Measurements from ENCODE around the gene INAFM1. TPM values are rescaled to one million over a fixed set of nuclear protein-coding genes. Genes with fewer than 3 reads are reported as not detected.

Gene INAFM1
- total RNA-seq, 1 donor from 2014 or later = 10.2 TPM

DNA sequence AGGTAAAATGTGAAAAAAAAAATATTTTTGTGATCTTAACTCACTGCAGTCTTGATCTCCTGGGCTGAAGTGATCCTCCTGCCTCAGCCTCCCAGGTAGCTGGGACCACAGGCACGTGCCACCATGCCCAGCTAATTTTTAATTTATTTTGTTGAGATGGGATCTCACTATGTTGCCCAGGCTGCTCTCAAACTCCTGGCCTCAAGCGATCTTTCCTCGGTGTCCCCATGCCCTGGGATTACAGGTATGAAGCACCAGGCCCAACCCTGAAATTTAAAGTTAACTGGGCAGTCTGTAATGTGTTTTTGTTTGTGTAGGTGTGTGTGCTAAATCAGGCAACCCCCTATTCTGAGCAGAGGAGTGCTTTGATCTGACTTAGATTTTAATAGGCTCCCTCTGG lies 31.6 kb downstream of the INAFM1 start:
- intact Hi-C loops (cut with micrococcal nuclease) = no loop called here

DNA sequence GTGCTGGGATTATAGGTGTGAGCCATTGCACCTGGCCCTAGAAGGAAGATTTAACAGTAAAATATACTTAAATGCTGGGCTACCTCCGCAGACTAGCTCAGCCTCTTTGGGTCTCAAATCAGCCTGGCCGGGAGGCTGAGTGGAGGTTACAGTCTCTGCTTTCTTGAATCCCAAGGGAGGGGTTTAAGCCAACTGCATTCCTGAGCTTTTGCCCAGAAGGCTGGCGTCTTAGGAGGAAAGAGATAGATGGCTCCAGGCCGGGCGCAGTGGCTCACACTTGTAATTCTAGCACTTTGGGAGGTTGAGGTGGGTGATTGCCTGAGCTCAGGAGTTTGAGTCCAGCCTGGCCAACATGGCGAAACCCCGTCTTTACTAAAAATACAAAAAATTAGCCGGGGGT lies 34.4 kb downstream of the INAFM1 start:
- intact Hi-C loops (cut with micrococcal nuclease) = no loop called here

DNA sequence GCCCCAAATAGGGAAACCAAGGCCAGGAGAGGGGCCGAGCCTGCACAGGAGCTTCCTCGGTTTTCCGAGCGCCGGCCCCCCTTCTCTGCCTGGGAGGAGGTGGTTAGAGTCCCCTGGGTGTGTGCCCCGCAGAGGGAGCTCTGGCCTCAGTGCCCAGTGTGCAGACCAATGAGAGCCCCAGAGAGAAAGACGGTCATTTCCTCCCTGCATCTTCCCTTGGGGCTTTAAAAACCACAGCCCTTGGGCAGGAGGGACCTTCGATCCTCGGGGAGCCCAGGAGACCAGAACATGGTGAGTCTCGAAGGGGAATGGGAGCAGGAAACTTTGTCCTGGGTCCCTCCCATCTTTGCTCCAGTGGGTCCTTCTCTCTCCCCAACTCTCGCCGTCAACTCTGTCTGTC lies 34.9 kb downstream of the INAFM1 start, which contains the start of gene C5AR1:
Gene C5AR1, plus strand, starts transcription at position 254 of the 400 bp plus-strand sequence. Its CDS starts 35 bp downstream, at position 289.
- intact Hi-C loops (cut with micrococcal nuclease) = no loop called here

DNA sequence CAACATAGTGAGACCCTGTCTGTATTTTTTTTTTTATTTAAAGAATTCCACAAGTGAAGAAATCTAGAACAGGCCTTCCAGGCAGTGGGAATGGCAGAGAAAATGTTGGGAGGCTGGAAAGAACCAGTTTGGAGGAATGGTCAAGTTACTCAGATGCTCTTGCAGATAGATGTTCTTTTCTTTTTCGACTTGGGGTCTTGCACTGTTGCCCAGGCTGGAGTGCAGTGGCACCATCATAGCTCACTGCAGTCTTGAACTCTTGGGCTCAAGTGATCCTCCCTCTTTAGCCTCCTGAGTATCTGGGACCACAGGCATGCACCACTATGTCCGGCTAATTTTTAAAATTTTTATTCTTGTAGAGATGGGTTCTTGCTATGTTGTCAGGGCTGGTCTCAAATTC lies 35.6 kb downstream of the INAFM1 start:
- intact Hi-C loops (cut with micrococcal nuclease) = no loop called here

DNA sequence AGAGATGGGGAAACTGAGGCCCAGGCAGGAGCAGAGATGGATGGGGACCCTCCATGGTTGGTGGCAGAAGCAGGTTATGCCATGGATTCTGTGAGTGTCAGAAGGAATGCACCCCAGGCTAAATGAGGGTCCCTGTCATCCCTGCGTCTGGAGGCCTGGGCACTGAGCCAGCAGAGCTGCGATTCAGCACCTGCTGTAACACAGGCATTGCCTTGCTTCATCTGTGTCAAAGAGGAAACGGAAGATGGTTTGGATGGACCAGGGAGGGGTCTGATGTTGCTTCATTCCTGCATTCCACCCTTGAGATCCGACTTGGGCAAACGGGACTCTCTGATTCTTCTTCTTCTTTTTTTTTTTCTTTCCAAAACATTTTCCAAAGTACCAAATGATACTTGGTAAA lies 36.1 kb downstream of the INAFM1 start:
- intact Hi-C loops (cut with micrococcal nuclease) = no loop called here

DNA sequence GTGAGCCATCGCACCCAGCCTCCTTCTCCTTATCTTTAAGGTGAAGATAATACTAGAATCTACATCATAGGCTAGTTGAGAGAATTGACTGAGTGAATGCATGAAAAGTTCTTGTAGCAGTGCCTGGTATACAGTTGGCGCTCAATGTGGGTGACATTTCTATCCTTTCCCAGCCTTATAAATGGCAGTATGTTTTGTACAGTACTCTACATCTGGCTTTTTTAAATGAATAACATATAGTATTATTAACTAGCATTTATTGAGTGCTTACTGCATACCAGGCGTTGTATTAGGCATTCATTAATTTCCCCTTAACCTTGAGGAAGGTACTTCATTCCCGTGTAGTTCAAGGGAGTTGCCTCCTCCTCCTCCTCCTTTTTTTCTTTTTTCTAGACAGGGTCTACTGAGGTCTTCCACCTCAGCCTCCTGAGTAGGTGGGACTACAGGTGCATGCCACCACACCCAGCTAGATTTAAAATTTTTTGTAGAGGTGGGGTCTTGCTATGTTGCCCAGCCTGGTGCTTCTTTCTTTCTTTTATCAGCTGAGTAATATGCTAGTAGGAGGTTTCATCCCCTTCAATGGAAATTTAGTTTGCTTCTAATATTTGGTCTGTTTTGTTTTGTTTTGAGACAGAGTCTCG lies 37.8 kb downstream of the INAFM1 start:
- intact Hi-C loops (cut with micrococcal nuclease) = no loop called here

DNA sequence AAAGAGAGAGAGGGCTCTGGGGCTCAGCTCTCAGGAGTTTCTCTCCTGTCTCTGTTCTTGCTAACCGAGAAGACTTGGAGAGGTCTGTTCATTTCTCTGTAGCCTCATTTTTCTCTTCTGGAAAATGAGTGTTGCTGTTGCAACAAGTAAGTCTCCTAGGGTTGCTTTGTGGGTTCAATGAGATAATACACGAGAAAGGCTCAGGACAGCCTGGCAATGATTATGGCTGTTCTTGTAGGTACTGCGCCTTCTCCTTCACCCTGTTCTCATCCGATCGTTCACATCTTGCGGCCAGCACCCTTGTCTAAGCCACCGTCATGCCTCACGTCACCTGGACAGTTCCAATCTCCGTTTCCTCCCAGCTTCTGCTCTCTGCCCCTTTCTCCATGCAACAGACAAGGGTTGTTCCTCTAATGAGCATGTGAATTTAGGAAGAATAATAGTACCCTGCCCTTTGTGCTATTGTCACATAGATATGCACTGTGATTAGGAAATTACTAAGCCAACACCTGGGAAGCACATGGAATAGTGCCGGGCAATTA lies 39.1 kb downstream of the INAFM1 start:
- intact Hi-C loops (cut with micrococcal nuclease) = no loop called here

DNA sequence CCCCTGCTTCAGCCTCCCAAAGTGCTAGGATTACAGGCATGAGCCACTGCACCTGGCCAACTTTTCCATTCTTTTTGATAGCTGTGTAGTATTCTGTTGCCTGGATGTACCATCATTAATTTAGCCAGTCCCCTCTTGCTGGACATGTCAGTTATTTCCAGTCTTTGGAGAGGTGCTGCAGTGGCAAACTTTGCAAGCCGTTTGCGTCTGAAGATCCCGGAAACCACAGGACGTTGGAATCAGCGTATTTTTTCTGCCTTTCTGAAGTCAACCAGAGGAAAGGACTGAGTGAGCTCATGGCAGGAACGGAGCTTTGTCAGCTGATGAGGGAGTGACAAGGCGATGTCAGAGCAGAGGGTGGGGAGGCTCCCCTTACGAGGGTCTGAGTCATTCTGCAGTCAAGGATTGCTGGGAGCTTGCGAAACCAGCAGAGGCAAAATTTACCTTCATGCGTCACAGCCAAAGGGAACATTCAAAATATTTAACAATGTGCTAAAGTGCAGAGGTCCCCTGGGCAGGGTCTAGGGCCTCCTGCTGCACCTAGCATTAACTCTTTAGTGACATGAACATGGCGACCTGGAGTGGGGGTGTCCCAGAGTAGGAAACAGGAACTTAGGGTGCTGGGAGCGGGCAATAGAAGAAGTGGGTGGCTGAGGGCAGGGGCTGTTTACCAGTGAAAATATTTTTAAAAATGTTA lies 40.6 kb downstream of the INAFM1 start:
- intact Hi-C loops (cut with micrococcal nuclease) = no loop called here

DNA sequence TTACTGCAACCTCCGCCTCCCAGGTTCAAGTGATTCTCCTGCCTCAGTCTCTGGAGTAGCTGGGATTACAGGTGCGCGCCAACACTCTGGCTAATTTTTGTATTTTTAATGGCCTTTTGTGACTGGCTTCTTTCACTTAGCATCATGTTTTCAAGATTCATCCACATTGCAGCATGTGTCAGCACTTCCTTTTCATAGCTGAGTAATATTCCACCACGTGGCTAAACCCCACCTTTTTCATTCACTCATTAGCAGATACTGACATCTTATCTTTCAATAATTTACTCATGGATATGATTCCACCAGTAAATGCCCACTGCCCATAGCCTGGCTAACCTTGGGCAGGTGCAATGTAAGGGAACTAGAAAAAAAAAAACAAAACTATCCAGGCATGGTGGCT lies 41.8 kb downstream of the INAFM1 start:
- intact Hi-C loops (cut with micrococcal nuclease) = no loop called here

DNA sequence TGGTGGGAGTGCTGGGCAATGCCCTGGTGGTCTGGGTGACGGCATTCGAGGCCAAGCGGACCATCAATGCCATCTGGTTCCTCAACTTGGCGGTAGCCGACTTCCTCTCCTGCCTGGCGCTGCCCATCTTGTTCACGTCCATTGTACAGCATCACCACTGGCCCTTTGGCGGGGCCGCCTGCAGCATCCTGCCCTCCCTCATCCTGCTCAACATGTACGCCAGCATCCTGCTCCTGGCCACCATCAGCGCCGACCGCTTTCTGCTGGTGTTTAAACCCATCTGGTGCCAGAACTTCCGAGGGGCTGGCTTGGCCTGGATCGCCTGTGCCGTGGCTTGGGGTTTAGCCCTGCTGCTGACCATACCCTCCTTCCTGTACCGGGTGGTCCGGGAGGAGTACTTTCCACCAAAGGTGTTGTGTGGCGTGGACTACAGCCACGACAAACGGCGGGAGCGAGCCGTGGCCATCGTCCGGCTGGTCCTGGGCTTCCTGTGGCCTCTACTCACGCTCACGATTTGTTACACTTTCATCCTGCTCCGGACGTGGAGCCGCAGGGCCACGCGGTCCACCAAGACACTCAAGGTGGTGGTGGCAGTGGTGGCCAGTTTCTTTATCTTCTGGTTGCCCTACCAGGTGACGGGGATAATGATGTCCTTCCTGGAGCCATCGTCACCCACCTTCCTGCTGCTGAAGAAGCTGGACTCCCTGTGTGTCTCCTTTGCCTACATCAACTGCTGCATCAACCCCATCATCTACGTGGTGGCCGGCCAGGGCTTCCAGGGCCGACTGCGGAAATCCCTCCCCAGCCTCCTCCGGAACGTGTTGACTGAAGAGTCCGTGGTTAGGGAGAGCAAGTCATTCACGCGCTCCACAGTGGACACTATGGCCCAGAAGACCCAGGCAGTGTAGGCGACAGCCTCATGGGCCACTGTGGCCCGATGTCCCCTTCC lies 45.5 kb downstream of the INAFM1 start:
- intact Hi-C loops (cut with micrococcal nuclease) = no loop called here

DNA sequence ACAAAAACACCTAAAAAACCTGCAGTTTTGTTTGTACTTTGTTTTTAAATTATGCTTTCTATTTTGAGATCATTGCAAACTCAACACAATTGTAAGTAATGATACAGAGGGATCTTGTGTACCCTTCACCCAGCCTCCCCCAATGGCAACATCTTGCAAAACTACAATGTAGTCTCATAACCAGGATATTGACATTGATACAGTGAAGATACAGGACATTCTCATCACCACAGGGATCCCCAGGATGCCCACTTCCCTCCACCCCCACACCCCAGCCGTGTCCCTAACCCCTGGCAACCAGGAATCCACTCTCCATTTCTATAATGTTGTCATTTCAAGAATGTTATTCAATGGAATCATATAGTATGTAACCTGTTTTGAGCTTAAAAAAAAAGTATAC lies 46.9 kb downstream of the INAFM1 start:
- intact Hi-C loops (cut with micrococcal nuclease) = no loop called here

DNA sequence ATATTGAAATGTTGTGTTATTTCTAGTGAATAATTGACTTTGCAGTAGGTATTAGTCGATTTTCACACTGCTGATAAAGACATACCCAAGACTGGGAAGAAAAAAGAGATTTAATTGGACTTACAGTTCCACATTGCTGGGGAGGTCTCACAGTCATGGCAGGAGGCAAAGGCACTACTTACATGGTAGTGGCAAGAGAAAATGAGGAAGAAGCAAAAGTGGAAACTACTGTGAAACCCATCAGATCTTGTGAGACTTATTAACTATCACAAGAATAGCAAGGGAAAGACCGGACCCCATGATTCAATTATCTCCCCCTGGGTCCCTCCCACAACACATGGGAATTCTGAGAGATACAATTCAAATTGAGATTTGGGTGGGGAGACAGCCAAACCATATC lies 47.4 kb downstream of the INAFM1 start:
- intact Hi-C loops (cut with micrococcal nuclease) = no loop called here

DNA sequence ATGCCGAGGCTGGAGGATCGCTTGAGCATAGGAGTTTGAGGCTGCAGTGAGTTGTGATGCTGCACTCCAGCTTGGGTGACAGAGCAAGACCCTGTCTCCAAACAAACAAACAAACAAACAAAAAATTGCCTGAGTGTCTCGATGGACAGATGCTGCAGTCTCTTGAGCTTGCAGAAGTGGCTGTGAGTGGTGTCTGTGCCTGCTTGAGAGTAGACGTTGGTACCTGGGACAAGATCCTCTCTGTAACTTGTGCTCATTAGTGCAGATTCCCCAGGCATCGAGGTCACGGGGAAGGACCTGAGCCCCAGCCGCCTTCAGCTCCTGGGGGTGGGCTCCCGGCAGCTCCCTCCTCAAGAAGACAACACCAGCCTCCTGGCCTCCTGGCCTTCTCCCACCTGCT lies 48.7 kb downstream of the INAFM1 start:
- intact Hi-C loops (cut with micrococcal nuclease) = no loop called here

DNA sequence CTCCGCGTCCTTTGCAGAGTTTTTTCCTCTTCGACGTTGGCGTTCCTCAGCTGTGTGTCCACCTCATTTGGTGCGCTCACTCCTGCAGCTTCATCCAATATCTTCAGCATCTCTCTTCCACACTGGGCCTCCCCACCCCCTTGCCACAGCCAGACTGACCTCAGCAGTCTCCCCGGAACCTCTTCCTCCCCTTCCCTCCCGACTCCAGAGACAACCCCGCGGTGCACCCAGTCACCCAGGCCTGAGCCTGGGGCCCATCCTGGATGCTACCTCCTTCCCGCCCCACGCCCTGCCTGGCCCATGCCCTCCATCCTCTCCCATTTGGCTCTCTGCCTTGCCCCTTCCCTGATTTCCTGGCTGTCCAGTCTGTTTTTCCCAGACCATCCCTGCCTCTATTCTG lies 49.2 kb downstream of the INAFM1 start:
- intact Hi-C loops (cut with micrococcal nuclease) = no loop called here

DNA sequence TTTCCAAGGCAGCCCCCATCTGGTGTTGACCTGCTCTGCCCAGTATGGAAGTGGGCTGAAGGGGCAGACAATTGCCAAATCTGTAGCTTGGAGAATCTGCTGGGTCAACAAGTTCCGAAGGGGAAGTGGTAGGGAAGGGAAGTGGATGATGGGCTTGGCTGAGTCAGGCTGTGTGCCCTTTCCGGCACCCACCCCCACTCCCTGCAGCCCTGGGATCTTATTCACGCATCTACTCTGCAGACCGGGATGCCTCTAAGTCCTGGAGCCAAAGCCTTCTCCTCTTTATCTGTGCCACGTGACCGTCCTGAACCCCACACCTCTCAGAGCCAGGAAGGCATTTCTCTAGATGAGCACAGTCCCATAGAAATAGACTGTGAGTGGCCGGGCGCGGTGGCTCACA lies 49.8 kb downstream of the INAFM1 start:
- intact Hi-C loops (cut with micrococcal nuclease) = no loop called here

Other genes starting within 250 kb of the INAFM1 start
- gene TMEM160, start 226.3 kb upstream of the INAFM1 start, total RNA-seq = 46.4 and 47.6 TPM in 2 replicates
- gene ZC3H4, start 161.1 kb upstream of the INAFM1 start, total RNA-seq = 106 and 109 TPM in 2 replicates
- 152 and 159 TPM in 2 replicates for gene SAE1, start 144.1 kb upstream of the INAFM1 start, total RNA-seq
- 11.7 and 13.0 TPM in 2 replicates for gene BBC3, start 43.7 kb upstream of the INAFM1 start, total RNA-seq
- gene CCDC9, start 18.4 kb upstream of the INAFM1 start, total RNA-seq = 30.4 and 34.7 TPM in 2 replicates
- 1.4 and 1.7 TPM in 2 replicates for gene C5AR1, start 35.0 kb downstream of the INAFM1 start, total RNA-seq
- gene C5AR2, start 57.3 kb downstream of the INAFM1 start, total RNA-seq = 0.86 and 0.95 TPM in 2 replicates
- 15.0 and 15.5 TPM in 2 replicates for gene DHX34, start 74.4 kb downstream of the INAFM1 start, total RNA-seq
- gene MEIS3, start 144.6 kb downstream of the INAFM1 start, total RNA-seq = 0.20 TPM in 1 of 2 replicates, not detected in the other
- gene SLC8A2, start 197.0 kb downstream of the INAFM1 start, total RNA-seq = 0.07 and 0.39 TPM in 2 replicates
- 11.4 and 11.8 TPM in 2 replicates for gene KPTN, start 209.3 kb downstream of the INAFM1 start, total RNA-seq
- 89.2 and 90.5 TPM in 2 replicates for gene NAPA, start 240.2 kb downstream of the INAFM1 start, total RNA-seq